Esophagus squamous epithelium (tissue), 4 donors: ENCODE measurements around the gene TTC9C.

Experiments
- POLR2A ChIP-seq, 4 donors: fragments of 450-650 bp; IDR thresholded peaks; one replicate each; pipeline ENCODE4 v1.6.1; 2017; ENCODE audit warnings: antibody characterized with exemption in 4 of 4, mild to moderate bottlenecking in 4 of 4, moderate library complexity in 3 of 4
- TF ChIP-seq, protein P1 (sequence below), 6 experiments: fragments of 450-650 bp in 4 of 6; fragments of 200-600 bp in 2 of 6; sonication (generic) in 2 of 6; IDR thresholded peaks; one replicate each; pipeline ENCODE4 v1.5.1; 2016 to 2019; ENCODE audit warnings: antibody characterized with exemption in 6 of 6, mild to moderate bottlenecking in 4 of 6, moderate library complexity in 4 of 6

DNA sequence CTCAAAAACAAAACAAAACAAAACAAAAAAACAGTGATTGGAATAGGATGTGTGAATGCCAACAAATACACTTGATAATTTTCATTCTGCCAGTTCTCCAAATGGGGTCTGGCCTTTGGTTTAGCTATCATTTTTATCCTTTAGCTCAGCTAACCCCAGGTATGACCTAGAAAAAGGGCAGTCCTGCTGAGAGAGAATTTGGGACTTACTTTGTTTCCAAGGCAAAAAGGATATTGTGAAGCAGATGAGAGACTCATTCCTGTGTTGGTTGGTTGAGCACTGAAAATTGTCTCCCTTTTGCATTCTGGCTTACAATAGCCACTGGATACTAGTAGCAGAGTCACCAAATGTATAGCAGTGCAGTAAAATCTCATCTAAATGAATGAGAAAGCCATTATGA lies 8.9 kb downstream of the TTC9C start:
- TF ChIP-seq, protein P1, sequence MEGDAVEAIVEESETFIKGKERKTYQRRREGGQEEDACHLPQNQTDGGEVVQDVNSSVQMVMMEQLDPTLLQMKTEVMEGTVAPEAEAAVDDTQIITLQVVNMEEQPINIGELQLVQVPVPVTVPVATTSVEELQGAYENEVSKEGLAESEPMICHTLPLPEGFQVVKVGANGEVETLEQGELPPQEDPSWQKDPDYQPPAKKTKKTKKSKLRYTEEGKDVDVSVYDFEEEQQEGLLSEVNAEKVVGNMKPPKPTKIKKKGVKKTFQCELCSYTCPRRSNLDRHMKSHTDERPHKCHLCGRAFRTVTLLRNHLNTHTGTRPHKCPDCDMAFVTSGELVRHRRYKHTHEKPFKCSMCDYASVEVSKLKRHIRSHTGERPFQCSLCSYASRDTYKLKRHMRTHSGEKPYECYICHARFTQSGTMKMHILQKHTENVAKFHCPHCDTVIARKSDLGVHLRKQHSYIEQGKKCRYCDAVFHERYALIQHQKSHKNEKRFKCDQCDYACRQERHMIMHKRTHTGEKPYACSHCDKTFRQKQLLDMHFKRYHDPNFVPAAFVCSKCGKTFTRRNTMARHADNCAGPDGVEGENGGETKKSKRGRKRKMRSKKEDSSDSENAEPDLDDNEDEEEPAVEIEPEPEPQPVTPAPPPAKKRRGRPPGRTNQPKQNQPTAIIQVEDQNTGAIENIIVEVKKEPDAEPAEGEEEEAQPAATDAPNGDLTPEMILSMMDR (IDR thresholded peaks at IDR 0.05) = no peak
- no peak for TF ChIP-seq POLR2A (IDR thresholded peaks at IDR 0.05)
